Sigmoid colon (tissue), 7 donors: ENCODE results near the gene DDX39B. TPM values are rescaled to one million over a fixed set of nuclear protein-coding genes. Genes with fewer than 3 reads are reported as not detected.
"Not testable (repeated sequence)": the region's sequence is repeated elsewhere in the genome, so short reads cannot be mapped to it uniquely, and the experiment has no call there.

Experiments used
- DNase-seq: peaks from one replicate; pipeline ENCODE4 v3.0.0-alpha.2; 2019
- H3K27ac ChIP-seq, 4 donors: fragments of 200-600 bp; sonication (generic); one replicate each; pipeline ENCODE4 v1.5.1; 2016 to 2019; ENCODE audit warnings: mild to moderate bottlenecking in 1 of 4
- H3K27me3 ChIP-seq, 3 donors: fragments of 200-600 bp; sonication (generic); one replicate each; pipeline ENCODE4 v1.5.1; 2019; ENCODE audit warnings: mild to moderate bottlenecking in 1 of 3
- H3K36me3 ChIP-seq, 4 donors: fragments of 200-600 bp; sonication (generic); one replicate each; pipeline ENCODE4 v1.5.1; 2016 to 2019
- H3K4me1 ChIP-seq, 4 donors: fragments of 200-600 bp; sonication (generic); one replicate each; pipeline ENCODE4 v1.5.1; 2017 to 2019
- H3K4me3 ChIP-seq, 4 donors: fragments of 200-600 bp; sonication (generic); one replicate each; pipeline ENCODE4 v1.5.1; 2017 to 2019; ENCODE audit warnings: mild to moderate bottlenecking in 2 of 4, moderate library complexity in 1 of 4
- H3K9me3 ChIP-seq, 4 donors: fragments of 200-600 bp in 3 of 4; sonication (generic) in 3 of 4; one replicate each; pipeline versions ENCODE4 v1.5.1 to v1.6.1; 2013 to 2019
- EP300 ChIP-seq, 4 donors: sonication (generic); formaldehyde crosslinking; IDR thresholded peaks; one replicate each; pipeline ENCODE4 v1.6.1; 2017; ENCODE audit warnings: antibody characterized with exemption in 4 of 4
- POLR2A ChIP-seq, 2 donors: fragments of 450-650 bp; IDR thresholded peaks; one replicate each; pipeline ENCODE4 v1.6.1; 2016; ENCODE audit warnings: antibody characterized with exemption in 2 of 2, mild to moderate bottlenecking in 2 of 2, moderate library complexity in 2 of 2
- POLR2AphosphoS5 ChIP-seq, 4 donors: sonication (generic); formaldehyde crosslinking; IDR thresholded peaks; one replicate each; pipeline ENCODE4 v1.6.1; 2017; ENCODE audit warnings: antibody characterized with exemption in 4 of 4
- WGBS, 2 donors: extraction: QIAGEN DNeasy Blood & Tissue Kit; methylation state at CpG; one replicate each; pipeline ENCODE4 v1.1.7; 2013; 5-methylcytosine and 5-hydroxymethylcytosine counted together
- intact Hi-C: fragments of 100-400 bp; cut with DNase I; formaldehyde crosslinking; loops from one replicate; pipeline ENCODE4 v1.15.1; 2023
- polyA plus RNA-seq, 3 donors: library from polyadenylated mRNA; stranded (reverse); fragments of 200-250 nt; gene quantifications; one replicate each; pipeline ENCODE4 v1.2.3, GENCODE V29; 2013
- total RNA-seq, 4 donors: library from RNA; depleted of rRNA; stranded (reverse); fragments of >200 nt; gene quantifications; one replicate each; pipeline ENCODE4 v1.1.0, GENCODE V29; 2016
- TF ChIP-seq, protein P1 (sequence below), 4 experiments: fragments of 450-650 bp in 3 of 4; fragments of 200-600 bp in 1 of 4; IDR thresholded peaks; one replicate each; pipeline ENCODE4 v1.5.1; 2016 to 2019; ENCODE audit warnings: antibody characterized with exemption in 4 of 4, mild to moderate bottlenecking in 3 of 4, moderate library complexity in 2 of 4
- donor health status: healthy with polysubstance abuse.
- donor health status: Bipolar disorder and iron deficiency.
- donor health status: healthy.

Gene DDX39B
- 100 to 1,000 TPM; 211 to 301 (median 239) TPM for total RNA-seq
- 100 to 1,000 TPM; 130 to 293 (median 153) TPM for polyA plus RNA-seq

DNA sequence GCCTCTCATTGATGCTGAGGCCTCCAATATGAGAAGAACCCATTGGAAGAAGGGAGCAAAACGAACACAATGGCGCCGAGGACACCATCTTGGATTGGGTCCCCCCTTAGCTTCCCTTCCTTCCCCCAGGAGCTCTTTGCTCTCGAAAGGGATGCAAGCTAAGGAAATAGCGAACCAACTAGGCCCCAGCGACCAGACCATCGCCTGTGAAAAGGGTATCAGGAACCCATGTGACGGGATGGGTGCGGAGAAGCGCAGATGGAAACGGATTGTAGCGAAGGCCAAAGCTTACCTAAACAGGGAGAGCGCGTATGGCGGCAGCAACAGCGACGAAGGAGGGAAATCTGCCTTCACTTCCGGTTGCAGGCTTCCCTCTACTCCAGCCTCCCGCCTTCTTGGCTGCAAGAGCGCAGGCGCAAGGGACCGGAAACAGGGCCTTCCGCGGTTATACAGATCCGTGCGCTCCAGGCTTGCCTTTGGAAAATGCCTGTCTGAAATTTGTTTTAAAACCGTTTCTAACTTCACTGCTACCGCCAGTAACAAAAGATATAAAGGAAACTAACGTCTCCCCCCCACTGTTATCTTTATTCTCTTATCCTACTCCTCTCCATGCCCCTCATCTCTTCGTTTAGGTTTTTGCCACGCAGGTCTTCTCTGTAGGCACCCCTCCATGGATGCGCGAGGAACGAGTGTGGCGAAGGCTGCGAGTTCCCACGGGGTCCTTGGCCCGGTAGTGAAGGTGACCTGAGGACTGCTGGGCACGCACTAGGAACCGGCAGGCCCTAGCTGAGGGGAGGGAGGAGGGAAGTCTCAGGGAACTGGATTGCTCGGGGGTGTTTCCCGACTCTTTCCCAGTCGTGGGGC lies at the start of gene DDX39B:
Gene DDX39B, minus strand, starts transcription at position 346 of the 864 bp plus-strand sequence. CDS start 1,471 bp downstream, outside the sequence.
- peak within 1 kb of the TSS; percentile 65 to 78 (median 70) for H3K4me3 ChIP-seq
- peak; percentile 64 to 77 for TF ChIP-seq POLR2A (IDR thresholded peaks at IDR 0.05)
- TF ChIP-seq EP300 (IDR thresholded peaks at IDR 0.05): peak in 1 of 4 donors; percentile 10
- TF ChIP-seq, protein P1, sequence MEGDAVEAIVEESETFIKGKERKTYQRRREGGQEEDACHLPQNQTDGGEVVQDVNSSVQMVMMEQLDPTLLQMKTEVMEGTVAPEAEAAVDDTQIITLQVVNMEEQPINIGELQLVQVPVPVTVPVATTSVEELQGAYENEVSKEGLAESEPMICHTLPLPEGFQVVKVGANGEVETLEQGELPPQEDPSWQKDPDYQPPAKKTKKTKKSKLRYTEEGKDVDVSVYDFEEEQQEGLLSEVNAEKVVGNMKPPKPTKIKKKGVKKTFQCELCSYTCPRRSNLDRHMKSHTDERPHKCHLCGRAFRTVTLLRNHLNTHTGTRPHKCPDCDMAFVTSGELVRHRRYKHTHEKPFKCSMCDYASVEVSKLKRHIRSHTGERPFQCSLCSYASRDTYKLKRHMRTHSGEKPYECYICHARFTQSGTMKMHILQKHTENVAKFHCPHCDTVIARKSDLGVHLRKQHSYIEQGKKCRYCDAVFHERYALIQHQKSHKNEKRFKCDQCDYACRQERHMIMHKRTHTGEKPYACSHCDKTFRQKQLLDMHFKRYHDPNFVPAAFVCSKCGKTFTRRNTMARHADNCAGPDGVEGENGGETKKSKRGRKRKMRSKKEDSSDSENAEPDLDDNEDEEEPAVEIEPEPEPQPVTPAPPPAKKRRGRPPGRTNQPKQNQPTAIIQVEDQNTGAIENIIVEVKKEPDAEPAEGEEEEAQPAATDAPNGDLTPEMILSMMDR (IDR thresholded peaks at IDR 0.05): no peak
- TF ChIP-seq POLR2AphosphoS5 (IDR thresholded peaks at IDR 0.05): peak; percentile 89 to 95 (median 92)
- intact Hi-C loops: loop anchor here (1.0 to 10.0 kb wide), 6 partner anchors 47 to 645 kb away; partner anchors contain the start of genes ABHD16A, LY6G6F, NELFE and PRRC2A
- H3K36me3 ChIP-seq: peaks cover 16 to 35% (median 30%) of the 10 kb centered on the region in 4 donors
- H3K27ac ChIP-seq: peak within 1 kb of the TSS; percentile 92 to 97 (median 96)
- peaks cover 0 to 45% (median 37%) of the 10 kb centered on the region in 4 donors for H3K4me1 ChIP-seq
- 0% methylated on average over 43 of the region's 43 CpGs for WGBS, 2 donors
- no peaks in the 10 kb centered on the region for H3K9me3 ChIP-seq
- peak; percentile 99 for DNase-seq
- no peaks in the 10 kb centered on the region for H3K27me3 ChIP-seq

DNA sequence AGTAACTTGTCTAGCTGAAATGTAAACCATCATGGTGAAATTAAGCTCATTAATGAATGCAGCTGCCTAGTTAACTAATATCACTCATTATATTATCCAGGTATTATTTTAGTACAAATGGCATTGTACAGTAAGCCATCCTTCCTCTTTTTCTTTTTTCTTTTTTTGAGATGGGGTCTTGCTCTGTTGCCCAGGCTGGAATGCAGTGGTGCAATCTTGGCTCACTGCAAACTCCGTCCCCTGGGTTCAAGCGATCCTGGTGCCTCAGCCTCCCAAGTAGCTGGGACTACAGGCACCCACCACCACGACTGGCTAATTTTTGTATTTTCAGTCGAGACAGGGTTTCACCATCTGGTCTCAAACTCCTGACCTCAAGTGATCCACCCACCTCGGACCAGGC lies 48.9 kb upstream of the DDX39B start:
- intact Hi-C loops, H3K4me1 ChIP-seq, DNase-seq, H3K27ac ChIP-seq, H3K36me3 ChIP-seq, H3K4me3 ChIP-seq, H3K9me3 ChIP-seq: not testable (repeated sequence)
- H3K27me3 ChIP-seq: peaks cover 0 to 12% (median 5%) of the 10 kb centered on the region in 3 donors
- WGBS, 2 donors: 83 to 87% methylated on average over 5 of the region's 5 CpGs

DNA sequence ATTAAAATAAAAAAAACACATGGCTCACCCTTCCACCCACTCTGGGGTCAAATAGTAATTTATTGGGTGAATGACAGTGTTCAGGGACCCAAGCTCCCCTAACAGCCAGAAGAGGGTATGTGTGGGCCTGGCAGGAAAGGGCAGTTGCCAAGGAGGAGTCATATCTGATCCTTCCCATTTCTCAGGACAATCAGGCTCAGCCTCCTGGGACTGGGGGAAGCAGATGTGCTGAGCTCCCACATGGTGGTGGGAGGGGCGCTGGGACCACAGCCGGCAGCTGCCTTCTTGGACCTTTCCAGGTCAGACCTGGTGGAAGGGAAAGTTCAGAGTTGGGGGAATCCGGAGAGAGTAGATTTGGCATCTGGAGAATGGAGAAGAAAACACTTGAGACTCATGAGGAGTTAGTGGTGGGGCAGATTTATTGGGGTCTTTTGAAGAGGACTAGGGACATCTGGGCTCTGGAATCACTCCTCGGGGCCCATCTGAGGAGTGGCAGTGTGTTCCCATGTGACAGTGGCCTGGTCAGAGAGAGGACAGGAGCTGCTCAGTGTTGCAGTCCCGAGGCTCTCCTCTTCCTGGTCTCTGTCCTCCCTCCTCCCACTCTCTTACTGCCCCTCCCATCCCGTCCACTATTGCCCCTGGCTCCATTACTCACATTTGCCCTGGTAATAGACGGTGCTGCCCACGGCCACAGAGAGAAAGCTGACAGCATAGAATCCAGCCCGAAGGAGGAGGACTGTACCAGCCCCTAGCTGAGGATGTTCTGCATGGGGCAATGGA lies 47.3 kb upstream of the DDX39B start:
- Histone ChIP-seq H3K4me3 (no peak overlapping the region), H3K27ac (no peak overlapping the region), H3K27me3 (peaks cover 0 to 12% (median 5%) of the 10 kb centered on the region in 3 donors), H3K9me3 (no peaks in the 10 kb centered on the region), H3K4me1 (no peaks in the 10 kb centered on the region), H3K36me3 (no peaks in the 10 kb centered on the region)
- intact Hi-C loops: no loop called here
- TF ChIP-seq POLR2AphosphoS5 (IDR thresholded peaks at IDR 0.05): no peak
- TF ChIP-seq, protein P1 (IDR thresholded peaks at IDR 0.05): no peak
- no peak for TF ChIP-seq EP300 (IDR thresholded peaks at IDR 0.05)
- TF ChIP-seq POLR2A (IDR thresholded peaks at IDR 0.05): no peak
- DNase-seq: no peak
- WGBS, 2 donors: 58 to 59% methylated on average over 9 of the region's 9 CpGs

DNA sequence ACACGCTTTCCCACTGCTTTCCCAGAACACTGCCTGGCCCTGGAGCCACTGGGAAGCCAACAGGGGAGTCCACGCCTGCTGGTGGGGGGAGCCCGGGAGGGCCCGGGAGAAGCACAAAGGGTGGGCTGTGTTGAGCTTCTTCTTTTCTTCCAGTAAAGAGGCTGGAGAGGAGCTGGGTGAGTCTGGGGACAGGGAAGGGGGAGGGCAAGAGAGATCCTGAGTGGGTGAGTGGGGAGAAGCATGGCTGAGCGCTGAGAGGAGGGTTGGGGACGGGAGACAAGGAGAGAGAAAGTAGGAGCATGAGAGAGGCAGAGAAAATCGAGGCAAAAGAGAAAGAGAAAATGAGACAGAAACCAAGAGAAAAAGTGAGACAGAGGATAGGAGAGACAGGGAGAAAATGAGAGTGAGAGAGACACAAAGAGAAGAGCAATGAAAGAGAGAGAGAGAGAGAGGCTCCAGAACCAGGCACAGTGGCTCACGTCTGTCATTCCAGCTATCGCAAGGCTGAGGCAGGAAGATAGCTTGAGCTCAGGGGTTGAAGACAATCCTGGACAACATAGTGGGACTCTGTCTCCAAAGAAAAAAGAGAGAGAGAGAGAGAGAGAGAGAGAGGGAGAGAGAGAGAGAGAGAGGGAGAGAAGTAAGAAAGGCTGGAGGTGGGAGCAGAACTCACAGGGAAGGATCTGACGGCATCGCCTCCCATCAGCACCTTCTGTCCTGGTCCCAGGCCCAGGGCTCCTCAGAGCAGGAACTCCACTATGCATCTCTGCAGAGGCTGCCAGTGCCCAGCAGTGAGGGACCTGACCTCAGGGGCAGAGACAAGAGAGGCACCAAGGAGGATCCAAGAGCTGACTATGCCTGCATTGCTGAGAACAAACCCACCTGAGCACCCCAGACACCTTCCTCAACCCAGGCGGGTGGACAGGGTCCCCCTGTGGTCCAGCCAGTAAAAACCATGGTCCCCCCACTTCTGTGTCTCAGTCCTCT lies 46.3 kb upstream of the DDX39B start:
- Histone ChIP-seq H3K4me3 (peak overlapping the region in 1 of 4 donors; percentile 12), H3K9me3 (no peaks in the 10 kb centered on the region), H3K36me3 (no peaks in the 10 kb centered on the region), H3K27me3 (peaks cover 0 to 12% (median 5%) of the 10 kb centered on the region in 3 donors), H3K27ac (peak overlapping the region in 1 of 4 donors; percentile 20), H3K4me1 (no peaks in the 10 kb centered on the region)
- no peak for DNase-seq
- 52 to 69% methylated on average over 12 of the region's 12 CpGs for WGBS, 2 donors
- intact Hi-C loops: no loop called here
- TF ChIP-seq POLR2A (IDR thresholded peaks at IDR 0.05) (no peak), EP300 (IDR thresholded peaks at IDR 0.05) (no peak), POLR2AphosphoS5 (IDR thresholded peaks at IDR 0.05) (no peak)
- TF ChIP-seq, protein P1 (IDR thresholded peaks at IDR 0.05): no peak
